ENCODE data around the gene OR14C36.
"Not testable (repeated sequence)": the region's sequence is repeated elsewhere in the genome, so short reads cannot be mapped to it uniquely, and the experiment has no call there.

OR14C36 gene, protein sequence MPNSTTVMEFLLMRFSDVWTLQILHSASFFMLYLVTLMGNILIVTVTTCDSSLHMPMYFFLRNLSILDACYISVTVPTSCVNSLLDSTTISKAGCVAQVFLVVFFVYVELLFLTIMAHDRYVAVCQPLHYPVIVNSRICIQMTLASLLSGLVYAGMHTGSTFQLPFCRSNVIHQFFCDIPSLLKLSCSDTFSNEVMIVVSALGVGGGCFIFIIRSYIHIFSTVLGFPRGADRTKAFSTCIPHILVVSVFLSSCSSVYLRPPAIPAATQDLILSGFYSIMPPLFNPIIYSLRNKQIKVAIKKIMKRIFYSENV

DNA sequence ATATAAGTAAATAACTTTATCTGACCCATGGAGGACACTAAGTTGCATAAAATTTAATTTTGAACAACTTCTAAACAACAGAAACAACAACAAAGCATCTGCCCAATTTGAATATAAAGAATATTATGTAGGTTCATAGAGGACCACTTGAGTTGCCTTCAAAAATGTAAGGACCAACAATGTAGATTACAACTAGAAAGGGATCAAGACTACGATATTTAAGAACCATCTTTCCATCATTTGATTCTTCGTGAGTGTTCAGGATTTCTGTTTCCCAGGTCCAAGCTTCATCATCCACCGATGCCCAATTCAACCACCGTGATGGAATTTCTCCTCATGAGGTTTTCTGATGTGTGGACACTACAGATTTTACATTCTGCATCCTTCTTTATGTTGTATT, at the start of gene OR14C36:
Gene OR14C36, plus strand, starts transcription at position 301 of the 400 bp plus-strand sequence. Its CDS starts 0 bp downstream, at position 301.
- no peak for DNase-seq (ENCODE audit: low read depth)

DNA sequence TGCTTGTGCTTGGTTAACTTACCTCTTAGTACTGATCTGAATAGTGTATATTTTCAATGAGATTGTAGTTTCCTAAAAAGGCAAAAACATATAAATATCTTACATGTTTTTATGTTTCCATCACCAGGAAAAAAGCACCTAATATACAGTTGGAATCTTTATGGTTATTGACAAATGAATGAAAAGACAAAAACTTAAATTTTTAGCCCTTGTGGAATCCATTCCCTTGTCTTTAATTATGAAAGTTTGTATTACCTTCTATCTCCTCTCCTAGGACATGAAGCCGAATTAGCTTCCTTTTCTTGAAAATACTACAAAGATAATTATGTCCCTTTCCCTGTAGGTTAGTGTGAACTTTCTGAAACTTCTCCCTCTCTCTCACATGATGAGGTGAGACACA, 45.3 kb upstream of the OR14C36 start, which contains the start of gene OR2T12:
Gene OR2T12, minus strand, starts transcription at position 101 of the 400 bp plus-strand sequence. CDS start 7,846 bp downstream, outside the sequence.
- DNase-seq (ENCODE audit: low read depth) = no peak

DNA sequence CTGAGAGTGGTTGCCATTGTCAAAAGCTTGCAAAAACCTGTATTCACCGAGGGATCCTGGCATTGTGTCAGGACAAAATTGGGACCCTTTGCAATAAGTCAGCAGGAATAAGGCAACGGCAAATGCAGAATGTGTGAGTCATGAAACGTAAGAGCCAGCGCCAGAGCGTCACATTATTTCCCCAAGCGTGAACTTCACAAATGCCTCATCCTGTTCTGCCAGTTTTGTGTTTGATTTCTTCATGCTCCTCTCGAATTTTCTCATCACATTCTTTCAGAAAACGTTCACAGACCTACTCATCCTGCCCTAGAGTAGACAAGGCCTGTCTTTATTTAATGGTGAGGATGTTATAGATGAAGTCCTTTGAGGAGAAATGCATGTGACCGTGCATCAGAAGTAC, 42.9 kb upstream of the OR14C36 start:
- DNase-seq (ENCODE audit: low read depth) = not testable (repeated sequence)

DNA sequence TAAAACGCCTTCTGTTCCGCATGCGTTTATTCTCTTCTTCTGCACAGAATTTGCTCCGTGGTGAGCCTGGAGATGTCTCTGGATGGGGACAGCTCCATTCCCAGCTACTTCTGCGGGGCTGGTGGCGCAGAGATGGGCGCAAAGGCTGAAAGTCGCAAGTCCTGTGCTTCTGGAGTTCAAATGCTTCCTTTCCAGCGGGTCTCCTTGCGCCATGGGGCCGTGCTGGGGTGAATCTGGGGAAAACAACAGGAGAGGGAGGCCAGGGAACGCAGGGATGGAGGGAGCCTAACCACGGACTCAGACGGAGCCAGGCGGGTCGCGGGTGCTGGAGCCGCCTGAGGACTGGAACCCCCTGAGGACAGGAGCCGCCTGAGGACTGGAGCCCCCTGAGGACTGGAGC, 42.5 kb upstream of the OR14C36 start:
- no peak for DNase-seq (ENCODE audit: low read depth)

DNA sequence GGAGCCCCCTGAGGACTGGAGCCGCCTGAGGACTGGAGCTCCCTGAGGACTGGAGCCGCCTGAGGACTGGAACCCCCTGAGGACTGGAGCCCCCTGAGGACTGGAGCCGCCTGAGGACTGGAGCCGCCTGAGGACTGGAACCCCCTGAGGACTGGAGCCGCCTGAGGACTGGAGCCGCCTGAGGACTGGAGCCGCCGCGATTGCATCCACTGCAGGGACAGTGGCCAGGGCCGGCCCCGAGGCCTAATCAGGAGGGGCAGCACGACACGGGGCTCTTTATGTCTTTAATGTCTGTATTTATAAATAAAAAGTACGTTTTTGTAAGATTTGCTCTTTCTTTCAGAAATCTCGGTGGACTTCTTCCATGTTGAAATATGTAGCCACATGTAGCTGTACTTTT, 41.8 kb upstream of the OR14C36 start:
- not testable (repeated sequence) for DNase-seq (ENCODE audit: low read depth)

DNA sequence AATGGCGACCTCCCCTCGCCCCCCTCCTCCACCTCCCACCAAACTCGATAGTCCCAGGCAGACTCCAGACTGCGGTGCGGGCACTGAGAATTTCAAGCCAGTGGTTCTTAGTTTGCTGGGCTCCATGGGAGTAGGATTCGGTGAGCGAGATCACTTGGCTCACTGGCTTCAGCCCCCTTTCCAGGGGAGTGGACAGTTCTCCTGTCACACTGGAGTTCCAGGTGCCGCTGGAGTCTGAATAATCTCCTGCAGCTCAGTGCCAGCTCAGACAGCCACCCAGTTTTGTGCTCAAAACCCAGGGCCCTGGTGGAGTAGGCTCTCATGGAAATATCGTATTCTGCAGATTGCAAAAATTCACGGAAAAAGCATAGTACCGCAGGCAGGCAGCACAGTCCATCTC, 31.8 kb upstream of the OR14C36 start:
- no peak for DNase-seq (ENCODE audit: low read depth)

DNA sequence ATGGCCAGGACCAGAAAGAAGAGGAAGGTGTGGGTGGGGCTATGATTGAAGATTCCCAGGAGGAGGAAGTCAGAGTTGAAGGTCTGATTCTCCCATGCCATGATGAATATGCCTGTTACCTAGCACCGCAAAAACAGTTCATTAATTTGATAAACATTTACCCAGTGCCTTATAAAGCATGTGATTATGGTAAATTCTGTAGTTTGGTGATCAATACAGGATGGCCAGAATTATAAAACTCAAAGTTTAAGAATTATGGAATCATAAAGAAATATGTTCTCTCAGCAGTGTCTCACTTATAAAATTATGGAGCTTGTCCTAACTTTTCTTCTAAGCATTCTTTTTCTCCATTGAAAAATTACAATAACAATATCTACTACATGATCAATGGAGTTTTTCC, 24.1 kb upstream of the OR14C36 start, which contains the start of gene OR2M7:
Gene OR2M7, minus strand, starts transcription at position 101 of the 400 bp plus-strand sequence. Its CDS starts 0 bp downstream, at position 101.
- DNase-seq (ENCODE audit: low read depth) = no peak

DNA sequence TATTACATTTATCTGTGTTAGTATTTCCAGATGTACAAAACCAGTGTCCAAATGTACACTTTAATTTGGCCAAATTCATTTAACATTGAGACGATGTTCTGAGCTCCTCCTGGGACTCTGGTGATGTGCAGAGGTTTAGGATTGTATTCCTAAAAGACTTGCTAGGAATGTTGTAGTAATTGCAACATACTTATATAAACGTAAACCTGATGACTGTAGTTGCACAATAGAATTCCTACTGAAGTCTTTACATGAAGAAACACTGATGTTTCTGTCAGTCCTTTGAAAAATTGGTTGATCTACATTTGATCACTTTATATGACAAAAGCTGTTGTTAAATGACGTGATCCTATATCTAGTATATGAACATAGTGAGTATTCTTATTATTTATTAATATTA, 5.1 kb upstream of the OR14C36 start:
- DNase-seq (ENCODE audit: low read depth) = no peak

DNA sequence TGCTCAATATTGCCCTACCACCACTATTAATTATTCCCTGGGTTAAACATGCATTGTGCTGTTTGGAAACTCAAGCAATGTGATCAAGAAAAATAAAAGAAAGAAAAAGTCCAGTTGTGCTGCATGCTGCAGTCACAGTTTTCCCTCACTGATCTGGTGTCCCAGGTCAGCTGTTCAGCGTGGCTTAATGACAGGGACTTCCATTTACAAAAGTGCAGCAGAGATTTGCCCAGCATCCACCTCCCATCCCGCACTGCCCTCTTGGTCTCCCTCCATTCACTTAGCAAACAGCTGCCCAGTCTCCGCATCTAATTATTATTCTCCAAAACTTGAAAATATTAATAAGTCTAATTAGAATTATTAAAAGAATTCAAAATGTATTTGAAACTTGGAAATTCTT, 10.8 kb downstream of the OR14C36 start:
- no peak for DNase-seq (ENCODE audit: low read depth)

DNA sequence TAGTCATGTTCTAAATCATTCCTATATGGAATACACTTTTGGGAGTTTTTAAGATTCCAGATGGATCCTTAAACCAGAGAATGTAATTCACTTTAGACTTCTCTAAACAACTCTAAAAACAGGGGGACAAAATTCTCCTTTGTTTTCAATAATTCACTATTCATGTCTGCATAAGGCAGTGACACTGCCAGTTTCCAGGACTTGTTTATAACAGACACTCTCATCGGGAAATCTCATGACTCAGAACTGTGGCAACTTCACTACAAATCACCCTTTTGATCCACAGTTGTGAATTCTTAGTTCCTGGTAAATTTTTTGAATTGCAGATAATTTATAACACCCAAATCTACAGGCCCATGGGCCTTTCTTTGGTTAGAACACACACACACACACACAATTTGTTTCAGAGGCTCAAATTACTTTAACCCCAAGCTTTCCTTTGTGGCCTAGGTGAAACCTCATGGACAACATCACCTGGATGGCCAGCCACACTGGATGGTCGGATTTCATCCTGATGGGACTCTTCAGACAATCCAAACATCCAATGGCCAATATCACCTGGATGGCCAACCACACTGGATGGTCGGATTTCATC, 12.6 kb downstream of the OR14C36 start, which contains the start of gene OR2T4:
Gene OR2T4, plus strand, starts transcription at position 545 of the 595 bp plus-strand sequence. Its CDS starts 0 bp downstream, at position 545.
- DNase-seq (ENCODE audit: low read depth) = no peak

DNA sequence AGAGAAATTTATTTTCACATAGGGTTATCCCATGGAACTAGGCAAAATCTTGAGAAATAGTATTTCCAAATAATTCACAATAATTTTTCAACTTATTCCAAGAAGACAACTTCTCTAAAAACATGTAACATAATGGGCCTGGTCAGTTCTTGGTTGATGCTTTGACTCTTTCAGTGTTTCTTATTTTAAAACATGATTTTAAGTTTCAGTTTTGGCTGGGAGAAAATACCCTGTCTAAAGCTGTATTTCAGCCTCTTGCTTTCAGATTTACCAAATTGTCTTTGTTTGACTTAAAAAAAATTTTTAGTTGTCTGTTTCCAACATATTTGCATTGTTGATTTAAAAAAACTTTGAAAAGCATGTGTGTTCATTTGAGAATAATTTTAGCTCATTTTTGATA, 18.0 kb downstream of the OR14C36 start:
- no peak for DNase-seq (ENCODE audit: low read depth)

DNA sequence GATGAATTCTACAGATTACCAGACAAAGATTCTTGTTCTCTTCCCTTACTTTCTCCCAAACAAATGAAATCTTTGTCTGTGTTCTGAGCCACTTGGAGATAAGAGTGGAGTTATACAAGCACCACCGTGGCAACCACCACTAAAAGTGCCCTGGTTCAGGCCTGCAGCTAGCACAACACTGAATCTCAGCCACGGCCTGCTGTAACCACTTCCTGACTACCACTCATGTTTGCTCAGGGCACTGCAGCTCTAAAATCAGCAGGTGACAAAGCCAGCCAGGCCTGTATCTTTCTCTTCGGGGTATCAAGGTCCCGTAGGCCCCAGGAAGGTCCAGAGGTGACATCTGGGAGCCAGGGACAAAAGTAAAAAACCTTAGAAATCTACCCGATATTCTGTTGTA, 23.8 kb downstream of the OR14C36 start:
- no peak for DNase-seq (ENCODE audit: low read depth)

DNA sequence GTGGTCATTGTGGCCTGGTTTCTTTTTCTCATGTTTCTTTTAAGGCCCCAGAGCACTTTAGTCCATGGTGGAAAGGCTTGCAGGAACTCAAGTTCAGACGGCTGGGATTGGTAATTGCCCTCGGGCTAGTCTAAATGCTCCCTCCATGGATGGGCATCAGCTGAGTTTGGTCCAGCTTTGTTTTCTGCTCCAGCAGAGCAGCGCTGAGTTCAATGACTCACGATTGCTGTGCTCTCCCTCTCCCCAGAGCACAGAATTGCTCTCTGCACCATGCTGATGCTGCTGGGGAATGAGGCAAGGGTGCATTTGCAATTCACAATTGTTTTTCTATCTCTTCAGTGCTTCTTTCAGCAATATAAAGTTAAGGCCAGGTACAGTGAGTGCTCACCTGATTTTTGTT, 25.2 kb downstream of the OR14C36 start:
- no peak for DNase-seq (ENCODE audit: low read depth)

DNA sequence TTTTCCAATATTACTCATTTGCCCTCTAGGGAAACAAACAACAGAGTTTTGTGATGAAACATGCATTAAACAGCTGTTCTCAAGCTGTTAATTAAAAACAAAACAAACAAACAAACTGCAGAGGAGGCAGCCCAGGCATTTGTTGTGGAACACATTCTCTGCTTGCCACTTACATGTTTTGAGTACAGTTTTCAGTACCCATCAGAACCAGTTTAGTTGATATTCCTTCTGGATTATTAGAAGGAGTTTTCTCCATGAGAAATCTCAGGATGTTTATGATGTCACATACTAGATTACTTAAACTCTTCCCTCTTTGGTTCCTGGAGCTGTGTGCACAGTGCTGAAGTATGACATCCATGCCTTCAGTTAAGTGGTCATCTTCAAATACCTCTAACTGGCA, 26.9 kb downstream of the OR14C36 start, which contains the start of gene OR2T6:
Gene OR2T6, plus strand, starts transcription at position 301 of the 400 bp plus-strand sequence. CDS start 11,863 bp downstream, outside the sequence.
- DNase-seq (ENCODE audit: low read depth) = no peak

DNA sequence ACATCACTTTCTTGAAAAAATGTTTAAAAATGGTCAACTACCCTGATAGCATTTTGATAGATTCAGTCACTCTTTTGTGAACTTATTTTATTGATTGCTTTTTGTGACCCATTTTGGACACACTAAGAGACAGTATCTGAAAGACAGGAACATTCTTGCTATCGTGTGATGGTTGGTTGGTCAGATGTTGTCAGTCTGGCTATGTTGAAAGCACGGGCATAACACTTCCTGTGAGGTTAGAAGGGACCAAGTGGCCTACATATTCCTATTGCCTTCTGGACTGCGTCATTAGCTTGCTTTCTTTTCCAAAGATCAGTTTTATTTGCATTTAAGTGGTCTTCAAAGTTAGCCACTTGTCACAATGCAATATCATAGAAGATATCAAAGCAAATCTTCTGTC, 28.3 kb downstream of the OR14C36 start:
- no peak for DNase-seq (ENCODE audit: low read depth)

DNA sequence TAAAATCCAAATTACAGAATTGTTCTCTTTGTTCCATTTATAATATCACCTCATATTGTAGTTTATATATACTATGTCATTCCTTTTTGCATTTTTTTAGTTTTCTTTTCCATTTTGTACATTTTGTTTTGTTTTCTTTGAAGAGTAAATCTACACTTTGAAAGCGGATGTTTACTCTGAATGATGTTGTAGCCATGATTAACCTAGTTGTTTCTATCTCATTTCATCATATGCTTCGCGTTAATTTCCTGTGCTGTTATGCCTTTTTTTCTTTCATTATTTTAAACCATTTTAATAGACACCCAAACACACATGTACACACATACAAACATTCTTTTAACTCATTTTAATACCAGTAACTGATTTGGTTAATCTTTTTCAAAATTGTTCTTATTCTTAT, 32.3 kb downstream of the OR14C36 start:
- DNase-seq (ENCODE audit: low read depth) = no peak

DNA sequence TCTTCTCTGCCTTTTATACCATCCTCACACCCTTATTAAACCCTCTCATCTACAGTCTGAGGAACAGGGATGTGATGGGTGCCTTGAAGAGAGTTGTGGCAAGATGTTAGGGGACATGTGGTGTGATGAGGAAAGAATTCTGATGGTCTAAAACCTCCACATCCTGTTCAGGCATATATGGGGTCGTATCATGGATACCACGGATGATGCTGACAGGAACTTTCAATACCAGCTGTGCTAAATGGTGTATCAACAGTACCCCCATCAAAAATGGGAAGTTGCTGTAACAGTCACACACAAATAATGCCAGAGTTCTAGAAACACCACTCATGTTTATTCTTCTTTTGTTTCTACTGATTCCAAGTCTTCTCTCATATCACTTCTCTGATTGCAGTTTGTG, 39.9 kb downstream of the OR14C36 start:
- DNase-seq (ENCODE audit: low read depth) = no peak

DNA sequence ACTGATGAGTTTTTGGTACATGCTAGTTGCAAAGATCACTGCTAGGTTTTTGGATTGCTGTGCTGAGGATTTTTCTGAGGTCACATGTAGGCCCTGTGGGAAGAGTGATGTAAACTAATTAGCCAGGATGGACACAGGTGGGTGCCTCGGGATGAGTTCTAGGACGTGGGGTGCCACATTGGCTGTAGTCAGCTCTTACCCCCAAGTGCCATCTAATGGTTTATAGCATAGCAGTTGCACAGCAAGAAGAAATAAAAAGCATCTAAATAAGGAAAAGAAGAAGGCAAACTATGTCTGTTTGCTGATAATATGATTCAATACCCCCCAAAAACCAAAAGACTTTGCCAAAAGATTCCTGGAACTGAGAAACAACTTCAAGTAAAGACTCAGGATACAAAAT, 44.5 kb downstream of the OR14C36 start:
- DNase-seq (ENCODE audit: low read depth) = no peak
